GM23338 (cell line): Measurements from ENCODE around the gene CCT6B. TPM values are rescaled to one million over a fixed set of nuclear protein-coding genes. Genes with fewer than 3 reads are reported as not detected.
"Not testable (repeated sequence)": the region's sequence is repeated elsewhere in the genome, so short reads cannot be mapped to it uniquely, and the experiment has no call there.

Source experiments
- ATAC-seq: fragments of 200-7000 bp; cut with Tn5 transposase; 3 replicates; pipeline ENCODE4 v1.9.1; 2020
- DNase-seq: peaks from one replicate; pipeline ENCODE4 v3.0.0-alpha.2; 2015; ENCODE audit warnings: low spot score
- H2AFZ ChIP-seq: fragments of 200-600 bp; sonication (generic); 2 replicates; pipeline ENCODE4 v1.8.0; 2016; ENCODE audit warnings: antibody characterized with exemption, mild to moderate bottlenecking, moderate library complexity
- H3F3A ChIP-seq: fragments of 200-600 bp; sonication (generic); replicated peaks from 2 replicates; pipeline ENCODE4 v1.8.0; 2017; ENCODE audit warnings: antibody characterized with exemption, mixed run types, low read depth
- H3K27ac ChIP-seq: fragments of 200-600 bp; sonication (generic); 2 replicates; pipeline ENCODE4 v1.6.1; 2016; ENCODE audit warnings: low read depth
- H3K27me3 ChIP-seq: fragments of 200-600 bp; sonication (generic); 2 replicates; pipeline ENCODE4 v1.8.0; 2016; ENCODE audit warnings: mild to moderate bottlenecking, mixed run types, moderate library complexity; ENCODE audit not compliant: insufficient read depth
- H3K36me3 ChIP-seq: fragments of 200-600 bp; sonication (generic); 2 replicates; pipeline ENCODE4 v1.8.0; 2016; ENCODE audit warnings: mild to moderate bottlenecking; ENCODE audit not compliant: insufficient read depth
- H3K4me1 ChIP-seq: fragments of 200-600 bp; sonication (generic); 2 replicates; pipeline ENCODE4 v1.8.0; 2016; ENCODE audit warnings: mild to moderate bottlenecking, moderate library complexity; ENCODE audit not compliant: insufficient read depth
- H3K4me2 ChIP-seq: fragments of 200-600 bp; sonication (generic); 2 replicates; pipeline ENCODE4 v1.7.1; 2017; ENCODE audit warnings: mixed run types
- H3K4me3 ChIP-seq: fragments of 200-600 bp; sonication (generic); 2 replicates; pipeline ENCODE4 v1.6.1; 2016; ENCODE audit warnings: mixed run types
- H3K79me2 ChIP-seq: fragments of 200-600 bp; sonication (generic); replicated peaks from 2 replicates; pipeline ENCODE4 v1.8.0; 2017; ENCODE audit warnings: mild to moderate bottlenecking; ENCODE audit not compliant: insufficient read depth
- H3K9me2 ChIP-seq: fragments of 200-600 bp; sonication (generic); 2 replicates; pipeline ENCODE4 v1.8.0; 2017; ENCODE audit not compliant: insufficient read depth
- H4K20me1 ChIP-seq: fragments of 200-600 bp; sonication (generic); replicated peaks from 2 replicates; pipeline ENCODE4 v1.8.0; 2017; ENCODE audit warnings: mild to moderate bottlenecking; ENCODE audit not compliant: insufficient read depth
- H3K27ac Mint-ChIP-seq: 2 replicates; pipeline ENCODE4 v1.8.0; 2020; ENCODE audit warnings: inconsistent platforms, mild to moderate bottlenecking, moderate library complexity, mixed read lengths
- H3K27me3 Mint-ChIP-seq: 3 replicates; pipeline ENCODE4 v1.8.0; 2022; ENCODE audit warnings: low read depth, mild to moderate bottlenecking, moderate library complexity, mixed read lengths, inconsistent platforms; ENCODE audit not compliant: insufficient read depth, poor library complexity
- H3K36me3 Mint-ChIP-seq: 3 replicates; pipeline ENCODE4 v1.8.0; 2021; ENCODE audit warnings: low read depth, mild to moderate bottlenecking, inconsistent platforms, moderate library complexity, mixed read lengths
- H3K4me1 Mint-ChIP-seq: 3 replicates; pipeline ENCODE4 v1.8.0; 2020; ENCODE audit warnings: mild to moderate bottlenecking, inconsistent platforms, mixed read lengths
- H3K4me3 Mint-ChIP-seq: 3 replicates; pipeline ENCODE4 v1.8.0; 2021; ENCODE audit warnings: moderate library complexity, mild to moderate bottlenecking, inconsistent platforms, mixed read lengths
- H3K9me3 Mint-ChIP-seq: 3 replicates; pipeline ENCODE4 v1.8.0; 2020; ENCODE audit warnings: moderate library complexity, mild to moderate bottlenecking, inconsistent platforms, mixed read lengths
- CREB1 ChIP-seq: fragments of 250-450 bp; sonication (Bioruptor Pico); IDR thresholded peaks from 2 replicates; pipeline ENCODE4 v1.5.0; 2020; ENCODE audit warnings: low read depth, mild to moderate bottlenecking, moderate library complexity
- JUNB ChIP-seq: IDR thresholded peaks from one replicate; pipeline ENCODE4 v1.6.1; 2016; ENCODE audit warnings: antibody characterized with exemption; ENCODE audit not compliant: unreplicated experiment
- NANOG ChIP-seq: IDR thresholded peaks from 2 replicates; pipeline ENCODE4 v1.6.1; 2016; ENCODE audit warnings: antibody characterized with exemption, borderline replicate concordance
- STAT1 ChIP-seq: IDR thresholded peaks from one replicate; pipeline ENCODE4 v1.6.1; 2016; ENCODE audit warnings: antibody characterized with exemption; ENCODE audit not compliant: unreplicated experiment
- ZNF114 ChIP-seq: fragments of 250-450 bp; sonication (Bioruptor Pico); IDR thresholded peaks from 2 replicates; pipeline ENCODE4 v1.5.0; 2020; ENCODE audit warnings: mild to moderate bottlenecking, moderate library complexity
- polyA plus RNA-seq: library from polyadenylated mRNA; unstranded; fragments of >200 nt; fragmentation: Nextera tagmentation; extraction: Ambion mirVana; gene quantifications from 2 replicates; pipeline ENCODE4 v1.2.1, GENCODE V29; 2016
- total RNA-seq: library from RNA; depleted of rRNA; stranded (reverse); fragments of >200 nt; shearing (Covaris generic); gene quantifications from 2 replicates; pipeline ENCODE4 v1.2.3, GENCODE V29; 2014
- TF ChIP-seq, protein P1 (sequence below), 2 experiments: fragments of 200-600 bp in 1 of 2; sonication (generic) in 1 of 2; conservative IDR thresholded peaks; 2 replicates each; pipeline versions ENCODE4 v1.5.1 to v1.6.1; 2016 to 2017; ENCODE audit warnings: antibody characterized with exemption in 2 of 2, low read depth in 2 of 2, mild to moderate bottlenecking in 2 of 2, moderate library complexity in 1 of 2
- TF ChIP-seq, protein P2 (sequence below): IDR thresholded peaks from one replicate; pipeline ENCODE4 v1.6.1; 2018; ENCODE audit warnings: antibody characterized with exemption; ENCODE audit not compliant: unreplicated experiment
- TF ChIP-seq, protein P3 (sequence below): IDR thresholded peaks from 2 replicates; pipeline ENCODE4 v1.6.1; 2016; ENCODE audit warnings: antibody characterized with exemption
- TF ChIP-seq, protein P4 (sequence below): fragments of 250-450 bp; sonication (Bioruptor Pico); IDR thresholded peaks from 2 replicates; pipeline ENCODE4 v1.5.0; 2020; ENCODE audit warnings: mild to moderate bottlenecking, moderate library complexity

Gene CCT6B
- total and polyA plus RNA-seq, 2 experiments from 2014 or later, result 0.94 to 1.1 TPM

- not testable (repeated sequence) for H3K4me3 ChIP-seq, H3K27me3 ChIP-seq, H3K27ac Mint-ChIP-seq, ATAC-seq, DNase-seq, H3K79me2 ChIP-seq, H2AFZ ChIP-seq, H3K9me3 Mint-ChIP-seq, H3K4me2 ChIP-seq, H3K27ac ChIP-seq, H3K27me3 Mint-ChIP-seq, H3K4me3 Mint-ChIP-seq, H3K4me1 ChIP-seq, H3K4me1 Mint-ChIP-seq, H3F3A ChIP-seq, H4K20me1 ChIP-seq, H3K9me2 ChIP-seq
- peaks cover 94% of the 10 kb centered on the region for H3K36me3 Mint-ChIP-seq
- peaks cover 50% of the 10 kb centered on the region for H3K36me3 ChIP-seq
Measured at GRCh38 chr17:35000965-35001364, 39.7 kb upstream of the CCT6B start.

- H3K4me1 Mint-ChIP-seq, result no peaks in the 10 kb centered on the region
- no peaks in the 10 kb centered on the region for H4K20me1 ChIP-seq
- no peaks in the 10 kb centered on the region for H3K79me2 ChIP-seq
- no peaks in the 10 kb centered on the region for H3K9me3 Mint-ChIP-seq
- H3K36me3 ChIP-seq, result peaks cover 57% of the 10 kb centered on the region
- H3K27me3 Mint-ChIP-seq, result peaks cover 3% of the 10 kb centered on the region
- no peaks in the 10 kb centered on the region for H3K4me1 ChIP-seq
- TF ChIP-seq STAT1, result no peak
- no peak for TF ChIP-seq JUNB
- TF ChIP-seq, protein P1, sequence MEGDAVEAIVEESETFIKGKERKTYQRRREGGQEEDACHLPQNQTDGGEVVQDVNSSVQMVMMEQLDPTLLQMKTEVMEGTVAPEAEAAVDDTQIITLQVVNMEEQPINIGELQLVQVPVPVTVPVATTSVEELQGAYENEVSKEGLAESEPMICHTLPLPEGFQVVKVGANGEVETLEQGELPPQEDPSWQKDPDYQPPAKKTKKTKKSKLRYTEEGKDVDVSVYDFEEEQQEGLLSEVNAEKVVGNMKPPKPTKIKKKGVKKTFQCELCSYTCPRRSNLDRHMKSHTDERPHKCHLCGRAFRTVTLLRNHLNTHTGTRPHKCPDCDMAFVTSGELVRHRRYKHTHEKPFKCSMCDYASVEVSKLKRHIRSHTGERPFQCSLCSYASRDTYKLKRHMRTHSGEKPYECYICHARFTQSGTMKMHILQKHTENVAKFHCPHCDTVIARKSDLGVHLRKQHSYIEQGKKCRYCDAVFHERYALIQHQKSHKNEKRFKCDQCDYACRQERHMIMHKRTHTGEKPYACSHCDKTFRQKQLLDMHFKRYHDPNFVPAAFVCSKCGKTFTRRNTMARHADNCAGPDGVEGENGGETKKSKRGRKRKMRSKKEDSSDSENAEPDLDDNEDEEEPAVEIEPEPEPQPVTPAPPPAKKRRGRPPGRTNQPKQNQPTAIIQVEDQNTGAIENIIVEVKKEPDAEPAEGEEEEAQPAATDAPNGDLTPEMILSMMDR (conservative IDR thresholded peaks at IDR 0.05; ENCODE audit: low read depth in 2 of 2), result no peak
- TF ChIP-seq NANOG, result no peak
- TF ChIP-seq ZNF114 (CRISPR knock-in tag), result no peak
- TF ChIP-seq, protein P2, sequence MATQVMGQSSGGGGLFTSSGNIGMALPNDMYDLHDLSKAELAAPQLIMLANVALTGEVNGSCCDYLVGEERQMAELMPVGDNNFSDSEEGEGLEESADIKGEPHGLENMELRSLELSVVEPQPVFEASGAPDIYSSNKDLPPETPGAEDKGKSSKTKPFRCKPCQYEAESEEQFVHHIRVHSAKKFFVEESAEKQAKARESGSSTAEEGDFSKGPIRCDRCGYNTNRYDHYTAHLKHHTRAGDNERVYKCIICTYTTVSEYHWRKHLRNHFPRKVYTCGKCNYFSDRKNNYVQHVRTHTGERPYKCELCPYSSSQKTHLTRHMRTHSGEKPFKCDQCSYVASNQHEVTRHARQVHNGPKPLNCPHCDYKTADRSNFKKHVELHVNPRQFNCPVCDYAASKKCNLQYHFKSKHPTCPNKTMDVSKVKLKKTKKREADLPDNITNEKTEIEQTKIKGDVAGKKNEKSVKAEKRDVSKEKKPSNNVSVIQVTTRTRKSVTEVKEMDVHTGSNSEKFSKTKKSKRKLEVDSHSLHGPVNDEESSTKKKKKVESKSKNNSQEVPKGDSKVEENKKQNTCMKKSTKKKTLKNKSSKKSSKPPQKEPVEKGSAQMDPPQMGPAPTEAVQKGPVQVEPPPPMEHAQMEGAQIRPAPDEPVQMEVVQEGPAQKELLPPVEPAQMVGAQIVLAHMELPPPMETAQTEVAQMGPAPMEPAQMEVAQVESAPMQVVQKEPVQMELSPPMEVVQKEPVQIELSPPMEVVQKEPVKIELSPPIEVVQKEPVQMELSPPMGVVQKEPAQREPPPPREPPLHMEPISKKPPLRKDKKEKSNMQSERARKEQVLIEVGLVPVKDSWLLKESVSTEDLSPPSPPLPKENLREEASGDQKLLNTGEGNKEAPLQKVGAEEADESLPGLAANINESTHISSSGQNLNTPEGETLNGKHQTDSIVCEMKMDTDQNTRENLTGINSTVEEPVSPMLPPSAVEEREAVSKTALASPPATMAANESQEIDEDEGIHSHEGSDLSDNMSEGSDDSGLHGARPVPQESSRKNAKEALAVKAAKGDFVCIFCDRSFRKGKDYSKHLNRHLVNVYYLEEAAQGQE, result no peak
- TF ChIP-seq CREB1 (CRISPR knock-in tag), result no peak
- TF ChIP-seq, protein P3, sequence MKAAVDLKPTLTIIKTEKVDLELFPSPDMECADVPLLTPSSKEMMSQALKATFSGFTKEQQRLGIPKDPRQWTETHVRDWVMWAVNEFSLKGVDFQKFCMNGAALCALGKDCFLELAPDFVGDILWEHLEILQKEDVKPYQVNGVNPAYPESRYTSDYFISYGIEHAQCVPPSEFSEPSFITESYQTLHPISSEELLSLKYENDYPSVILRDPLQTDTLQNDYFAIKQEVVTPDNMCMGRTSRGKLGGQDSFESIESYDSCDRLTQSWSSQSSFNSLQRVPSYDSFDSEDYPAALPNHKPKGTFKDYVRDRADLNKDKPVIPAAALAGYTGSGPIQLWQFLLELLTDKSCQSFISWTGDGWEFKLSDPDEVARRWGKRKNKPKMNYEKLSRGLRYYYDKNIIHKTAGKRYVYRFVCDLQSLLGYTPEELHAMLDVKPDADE, result no peak
- TF ChIP-seq, protein P4, sequence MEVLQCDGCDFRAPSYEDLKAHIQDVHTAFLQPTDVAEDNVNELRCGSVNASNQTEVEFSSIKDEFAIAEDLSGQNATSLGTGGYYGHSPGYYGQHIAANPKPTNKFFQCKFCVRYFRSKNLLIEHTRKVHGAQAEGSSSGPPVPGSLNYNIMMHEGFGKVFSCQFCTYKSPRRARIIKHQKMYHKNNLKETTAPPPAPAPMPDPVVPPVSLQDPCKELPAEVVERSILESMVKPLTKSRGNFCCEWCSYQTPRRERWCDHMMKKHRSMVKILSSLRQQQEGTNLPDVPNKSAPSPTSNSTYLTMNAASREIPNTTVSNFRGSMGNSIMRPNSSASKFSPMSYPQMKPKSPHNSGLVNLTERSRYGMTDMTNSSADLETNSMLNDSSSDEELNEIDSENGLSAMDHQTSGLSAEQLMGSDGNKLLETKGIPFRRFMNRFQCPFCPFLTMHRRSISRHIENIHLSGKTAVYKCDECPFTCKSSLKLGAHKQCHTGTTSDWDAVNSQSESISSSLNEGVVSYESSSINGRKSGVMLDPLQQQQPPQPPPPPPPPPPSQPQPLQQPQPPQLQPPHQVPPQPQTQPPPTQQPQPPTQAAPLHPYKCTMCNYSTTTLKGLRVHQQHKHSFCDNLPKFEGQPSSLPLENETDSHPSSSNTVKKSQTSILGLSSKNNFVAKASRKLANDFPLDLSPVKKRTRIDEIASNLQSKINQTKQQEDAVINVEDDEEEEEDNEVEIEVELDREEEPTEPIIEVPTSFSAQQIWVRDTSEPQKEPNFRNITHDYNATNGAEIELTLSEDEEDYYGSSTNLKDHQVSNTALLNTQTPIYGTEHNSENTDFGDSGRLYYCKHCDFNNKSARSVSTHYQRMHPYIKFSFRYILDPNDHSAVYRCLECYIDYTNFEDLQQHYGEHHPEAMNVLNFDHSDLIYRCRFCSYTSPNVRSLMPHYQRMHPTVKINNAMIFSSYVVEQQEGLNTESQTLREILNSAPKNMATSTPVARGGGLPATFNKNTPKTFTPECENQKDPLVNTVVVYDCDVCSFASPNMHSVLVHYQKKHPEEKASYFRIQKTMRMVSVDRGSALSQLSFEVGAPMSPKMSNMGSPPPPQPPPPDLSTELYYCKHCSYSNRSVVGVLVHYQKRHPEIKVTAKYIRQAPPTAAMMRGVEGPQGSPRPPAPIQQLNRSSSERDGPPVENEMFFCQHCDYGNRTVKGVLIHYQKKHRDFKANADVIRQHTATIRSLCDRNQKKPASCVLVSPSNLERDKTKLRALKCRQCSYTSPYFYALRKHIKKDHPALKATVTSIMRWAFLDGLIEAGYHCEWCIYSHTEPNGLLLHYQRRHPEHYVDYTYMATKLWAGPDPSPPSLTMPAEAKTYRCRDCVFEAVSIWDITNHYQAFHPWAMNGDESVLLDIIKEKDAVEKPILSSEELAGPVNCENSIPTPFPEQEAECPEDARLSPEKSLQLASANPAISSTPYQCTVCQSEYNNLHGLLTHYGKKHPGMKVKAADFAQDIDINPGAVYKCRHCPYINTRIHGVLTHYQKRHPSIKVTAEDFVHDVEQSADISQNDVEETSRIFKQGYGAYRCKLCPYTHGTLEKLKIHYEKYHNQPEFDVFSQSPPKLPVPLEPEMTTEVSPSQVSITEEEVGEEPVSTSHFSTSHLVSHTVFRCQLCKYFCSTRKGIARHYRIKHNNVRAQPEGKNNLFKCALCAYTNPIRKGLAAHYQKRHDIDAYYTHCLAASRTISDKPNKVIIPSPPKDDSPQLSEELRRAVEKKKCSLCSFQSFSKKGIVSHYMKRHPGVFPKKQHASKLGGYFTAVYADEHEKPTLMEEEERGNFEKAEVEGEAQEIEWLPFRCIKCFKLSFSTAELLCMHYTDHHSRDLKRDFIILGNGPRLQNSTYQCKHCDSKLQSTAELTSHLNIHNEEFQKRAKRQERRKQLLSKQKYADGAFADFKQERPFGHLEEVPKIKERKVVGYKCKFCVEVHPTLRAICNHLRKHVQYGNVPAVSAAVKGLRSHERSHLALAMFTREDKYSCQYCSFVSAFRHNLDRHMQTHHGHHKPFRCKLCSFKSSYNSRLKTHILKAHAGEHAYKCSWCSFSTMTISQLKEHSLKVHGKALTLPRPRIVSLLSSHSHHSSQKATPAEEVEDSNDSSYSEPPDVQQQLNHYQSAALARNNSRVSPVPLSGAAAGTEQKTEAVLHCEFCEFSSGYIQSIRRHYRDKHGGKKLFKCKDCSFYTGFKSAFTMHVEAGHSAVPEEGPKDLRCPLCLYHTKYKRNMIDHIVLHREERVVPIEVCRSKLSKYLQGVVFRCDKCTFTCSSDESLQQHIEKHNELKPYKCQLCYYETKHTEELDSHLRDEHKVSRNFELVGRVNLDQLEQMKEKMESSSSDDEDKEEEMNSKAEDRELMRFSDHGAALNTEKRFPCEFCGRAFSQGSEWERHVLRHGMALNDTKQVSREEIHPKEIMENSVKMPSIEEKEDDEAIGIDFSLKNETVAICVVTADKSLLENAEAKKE, result no peak
- DNase-seq (no peak), ATAC-seq (no peak)
- H2AFZ ChIP-seq, result no peak overlapping the region
- no peaks in the 10 kb centered on the region for H3K9me2 ChIP-seq
- H3K27ac ChIP-seq, result no peak overlapping the region
- no peak overlapping the region for H3K4me3 ChIP-seq
- no peaks in the 10 kb centered on the region for H3K27me3 ChIP-seq
- peaks cover 93% of the 10 kb centered on the region for H3K36me3 Mint-ChIP-seq
- no peak overlapping the region for H3K4me2 ChIP-seq
- no peak overlapping the region for H3K4me3 Mint-ChIP-seq
- H3F3A ChIP-seq, result no peaks in the 10 kb centered on the region
- H3K27ac Mint-ChIP-seq, result no peak overlapping the region
Measured at GRCh38 chr17:34999456-34999855, 38.2 kb upstream of the CCT6B start.
